AML-193 (cell line): ENCODE measurements around the gene KIF1A.

Experiments
- DNase-seq, 2 experiments: peaks; one replicate each; lab custom pipeline; 2025; lab: John Stamatoyannopoulos, UW

KIF1A gene

DNA sequence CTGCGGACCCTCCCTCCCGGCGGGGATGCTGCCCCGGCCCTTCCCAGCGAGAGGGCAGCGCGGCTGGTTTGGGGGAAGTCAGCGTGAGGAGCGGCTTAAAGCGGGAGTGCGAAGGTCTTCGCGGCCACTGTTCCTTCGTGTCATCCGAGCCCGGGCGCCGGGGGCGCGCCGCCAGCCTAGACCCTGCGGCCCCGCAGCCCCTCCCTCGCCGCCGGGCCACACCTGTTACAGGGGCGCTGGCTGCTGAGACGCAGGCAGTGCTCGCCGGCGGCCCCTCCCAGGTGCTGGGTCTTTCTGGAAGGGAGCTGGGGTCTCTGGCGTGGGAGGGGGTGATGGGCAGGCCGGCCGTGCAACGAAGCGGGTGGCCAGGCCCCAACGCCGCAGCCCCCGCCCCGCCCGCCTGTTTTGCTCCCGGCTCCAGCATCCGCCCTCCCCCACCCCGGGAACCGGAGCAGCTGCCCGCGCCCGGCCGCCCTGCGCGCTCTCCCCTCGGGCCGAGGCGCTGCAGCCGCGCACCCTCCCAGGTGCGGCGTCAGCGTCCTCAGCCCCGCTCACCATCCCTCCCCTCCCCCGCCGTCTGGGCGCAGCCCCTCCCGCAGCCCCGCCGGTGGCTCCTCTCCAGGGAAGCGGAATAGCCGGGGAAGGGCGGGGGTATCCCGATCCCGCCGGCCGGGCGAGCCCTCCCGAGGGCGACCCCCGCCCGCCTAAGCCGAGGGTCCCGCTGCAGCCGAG is 727 bp downstream of the KIF1A start:
- DNase-seq = no peak

DNA sequence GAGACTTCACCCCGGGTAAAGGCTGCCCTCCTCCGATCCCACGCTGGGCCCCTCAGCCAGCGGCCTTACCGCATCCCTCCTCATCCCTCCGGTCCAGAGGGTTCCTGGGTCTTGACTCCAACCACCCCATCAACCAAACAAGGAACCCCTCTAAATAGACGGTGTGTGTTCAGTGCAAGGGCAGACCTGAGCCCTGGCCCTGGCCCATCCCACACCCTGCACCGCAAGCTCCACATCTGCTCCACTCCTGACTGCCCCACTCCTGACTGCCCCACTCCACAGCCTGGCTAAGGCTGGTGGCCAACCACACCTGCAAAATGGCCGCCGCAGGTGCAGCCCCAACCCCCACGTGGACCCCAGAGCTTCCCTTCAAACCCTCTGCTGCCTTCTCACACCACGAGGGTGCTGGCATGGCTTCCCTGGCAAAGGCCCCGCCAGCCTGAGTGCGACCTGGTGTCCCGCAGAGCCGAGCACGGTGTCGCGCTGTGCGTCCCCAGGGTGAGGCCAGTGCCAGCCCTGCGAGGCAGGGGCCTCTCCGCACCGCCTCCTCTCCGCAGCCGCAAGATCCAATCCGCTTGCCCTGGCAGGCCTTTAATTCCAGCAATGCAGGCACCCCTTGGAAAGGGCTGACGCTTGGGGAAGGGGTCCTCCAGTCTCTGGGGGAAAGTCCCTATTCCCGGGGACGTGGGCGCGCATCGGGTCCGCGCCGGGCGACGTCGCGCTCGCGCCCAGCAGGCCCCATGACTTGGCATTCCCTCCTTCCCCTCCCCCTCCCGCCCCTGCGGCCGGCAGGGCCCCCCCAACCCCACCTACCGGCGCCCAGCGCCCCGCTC is 1.5 kb downstream of the KIF1A start:
- no peak for DNase-seq

DNA sequence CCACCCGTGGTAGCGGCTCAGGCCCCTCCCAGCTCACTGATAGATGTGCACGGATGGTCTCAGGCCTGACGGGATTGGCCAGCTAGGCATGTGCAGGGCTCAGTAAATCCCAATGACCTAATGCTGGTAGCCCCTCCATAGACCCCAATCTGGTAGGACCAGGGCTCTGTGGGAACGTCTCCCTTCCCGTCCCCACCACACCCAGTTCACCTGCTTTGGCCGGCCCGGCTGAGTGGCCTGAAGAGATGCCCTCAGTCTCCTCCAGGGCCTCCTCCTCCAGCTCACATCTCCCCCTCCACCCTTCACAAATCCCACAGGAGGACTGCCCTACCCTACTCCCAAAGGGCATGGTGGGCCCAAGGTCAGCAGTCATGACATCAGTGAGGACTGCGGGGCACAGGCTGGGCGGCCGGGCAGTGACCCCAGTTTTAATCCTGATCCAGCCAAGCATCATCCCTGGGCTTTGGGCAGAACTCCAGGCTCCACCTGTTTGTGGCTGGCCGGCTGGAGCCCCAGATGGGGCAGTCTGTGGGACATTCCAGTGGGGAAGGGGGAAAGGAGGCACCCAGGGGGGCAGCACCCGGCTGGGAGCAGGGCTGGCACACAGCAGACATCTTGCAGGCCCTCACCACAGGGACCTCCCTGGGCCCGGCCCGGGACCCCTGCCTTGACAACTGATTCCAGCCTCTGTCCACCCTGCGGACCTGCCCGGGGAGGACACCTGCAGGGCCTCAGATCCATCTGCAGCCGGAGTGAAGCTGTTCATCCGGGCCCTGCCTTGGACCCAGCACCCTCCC is 2.3 kb downstream of the KIF1A start:
- DNase-seq = no peak

DNA sequence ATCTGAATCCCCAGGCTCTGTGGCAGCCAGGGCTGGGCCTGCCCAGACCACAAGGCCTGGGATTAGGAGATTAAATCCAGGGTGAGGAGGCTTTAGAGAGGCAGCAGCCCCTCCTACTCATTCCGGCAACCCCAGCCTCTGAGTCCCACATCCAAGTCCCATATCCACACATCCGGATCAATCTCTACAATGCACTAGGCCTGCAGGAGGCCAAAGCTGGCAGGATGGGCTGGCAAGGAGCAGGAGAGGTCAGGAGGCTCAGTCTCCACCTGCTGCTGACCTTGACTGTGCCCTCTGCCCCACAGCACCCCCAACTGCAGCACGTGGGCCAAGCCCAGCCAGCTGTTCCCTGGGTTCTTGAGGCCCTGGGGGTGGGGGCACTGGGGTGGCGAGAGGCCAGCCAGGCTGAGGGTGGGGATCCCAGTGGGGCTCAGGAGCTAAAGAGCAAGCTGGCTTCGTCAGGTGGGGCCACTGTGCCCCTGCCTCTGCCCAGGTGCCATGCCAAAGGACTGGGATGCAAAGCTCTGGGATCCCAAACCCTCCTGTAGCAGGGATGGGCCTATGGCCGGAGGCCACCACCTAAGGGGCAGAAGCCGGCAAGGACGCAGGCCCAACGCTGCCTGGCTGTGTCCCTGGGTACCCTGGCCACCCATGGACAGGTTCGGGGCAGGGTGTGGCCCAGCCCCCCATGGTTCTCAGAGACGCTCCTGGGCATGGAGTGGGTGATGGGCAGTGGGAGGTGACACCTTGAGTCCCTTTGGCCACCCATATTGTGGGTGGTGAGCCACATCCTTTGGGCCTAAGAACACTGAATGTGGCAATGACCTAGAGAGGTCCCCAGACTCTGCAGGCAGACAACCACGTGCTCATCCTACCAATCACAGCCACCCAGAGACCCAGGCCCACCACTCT is 3.2 kb downstream of the KIF1A start:
- no peak for DNase-seq

DNA sequence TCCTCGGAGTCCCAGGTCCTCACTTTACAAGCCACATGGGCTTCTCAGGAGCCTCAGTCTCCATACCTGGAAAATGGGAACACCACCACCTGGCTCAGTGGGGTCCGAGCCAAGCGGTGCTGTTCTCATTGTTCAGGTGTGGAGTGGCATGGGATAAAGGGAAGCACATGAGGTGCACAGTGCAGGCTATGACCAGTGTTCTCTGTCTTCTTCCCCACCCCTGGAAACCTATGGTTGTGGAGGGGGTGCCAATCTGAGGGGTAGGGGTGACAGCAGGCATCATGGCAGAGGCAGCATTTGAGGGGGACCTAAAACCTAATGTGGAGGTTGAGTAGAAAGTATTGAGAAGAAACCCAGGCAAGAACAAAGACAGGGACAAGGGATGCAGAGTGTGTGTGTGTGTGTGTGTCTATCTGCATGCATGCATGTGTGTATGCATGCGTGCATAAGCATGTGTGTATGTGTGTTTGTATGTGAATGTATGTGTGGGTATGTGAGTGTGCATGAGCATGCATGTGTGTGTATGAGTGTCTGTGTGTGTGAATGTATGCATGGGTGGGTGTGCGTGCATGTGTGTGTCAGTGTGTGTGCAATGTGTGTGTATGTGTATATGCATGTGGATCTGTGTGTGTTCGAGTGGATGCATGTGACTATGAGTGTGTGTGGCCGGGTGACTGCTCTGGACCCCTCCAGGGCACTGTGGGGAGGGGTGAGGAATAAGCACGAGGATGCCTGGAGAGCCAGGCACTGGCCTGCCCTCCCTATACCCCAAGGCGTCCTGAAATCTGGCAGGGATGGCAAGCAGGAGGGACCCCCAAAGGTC is 4.0 kb downstream of the KIF1A start:
- no peak for DNase-seq

DNA sequence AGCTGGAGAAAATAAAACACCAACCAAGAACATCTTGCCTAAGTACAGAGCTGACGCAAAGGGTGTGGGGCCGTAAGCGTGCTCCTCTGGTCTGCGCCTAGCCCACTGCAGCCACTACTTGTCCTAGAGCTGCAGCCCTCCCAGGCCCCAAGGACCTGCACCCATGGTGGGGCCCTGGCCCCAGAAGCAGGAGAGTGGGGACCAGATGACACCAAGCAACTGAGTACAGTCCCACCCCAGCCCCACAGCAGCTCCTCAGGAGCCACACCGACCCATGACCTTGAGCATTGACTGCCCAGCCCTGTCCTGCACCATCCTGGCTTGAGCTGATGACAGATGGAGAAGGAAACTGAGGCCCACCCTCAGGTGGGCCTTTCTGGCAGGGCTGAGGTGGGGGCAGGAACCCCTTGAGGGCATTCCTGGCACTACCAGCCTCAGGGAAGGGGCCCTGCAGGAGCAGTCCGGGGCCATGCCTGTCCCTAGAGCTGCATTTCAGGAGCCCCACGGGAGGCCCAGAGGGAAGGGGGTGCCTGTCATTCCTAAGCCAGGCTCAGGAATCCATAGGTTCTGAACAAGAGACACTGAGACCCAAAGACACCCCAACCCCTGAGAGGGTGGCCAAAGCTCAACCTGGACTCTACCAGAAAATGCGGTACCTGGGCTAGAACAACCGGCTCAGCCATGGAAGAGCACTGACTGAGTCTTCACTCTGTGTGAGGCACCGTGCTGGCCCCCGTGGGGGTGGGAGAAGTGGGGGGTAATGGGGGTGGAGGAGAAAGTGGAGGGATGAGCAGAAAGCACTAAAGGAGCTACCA is 4.9 kb downstream of the KIF1A start:
- no peak for DNase-seq

DNA sequence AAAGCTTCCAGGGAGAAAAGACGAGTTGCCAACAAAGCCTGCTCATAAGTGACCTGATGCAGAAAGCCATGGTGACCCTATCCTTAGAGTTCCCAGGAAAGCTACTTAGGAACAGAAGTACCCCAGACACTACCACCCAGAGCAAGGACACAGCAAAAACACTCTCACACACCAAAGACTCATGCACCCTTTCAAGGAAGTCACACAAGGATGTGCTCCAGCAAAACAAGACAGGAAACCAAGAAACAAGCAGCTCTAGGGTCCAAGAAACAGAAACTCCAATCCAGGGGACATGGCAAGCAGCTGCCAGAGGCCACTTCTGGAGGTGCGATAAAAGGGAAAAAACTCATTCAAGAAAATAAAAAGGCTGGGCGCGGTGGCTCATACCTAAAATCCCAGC is 5.7 kb downstream of the KIF1A start:
- DNase-seq = no peak

DNA sequence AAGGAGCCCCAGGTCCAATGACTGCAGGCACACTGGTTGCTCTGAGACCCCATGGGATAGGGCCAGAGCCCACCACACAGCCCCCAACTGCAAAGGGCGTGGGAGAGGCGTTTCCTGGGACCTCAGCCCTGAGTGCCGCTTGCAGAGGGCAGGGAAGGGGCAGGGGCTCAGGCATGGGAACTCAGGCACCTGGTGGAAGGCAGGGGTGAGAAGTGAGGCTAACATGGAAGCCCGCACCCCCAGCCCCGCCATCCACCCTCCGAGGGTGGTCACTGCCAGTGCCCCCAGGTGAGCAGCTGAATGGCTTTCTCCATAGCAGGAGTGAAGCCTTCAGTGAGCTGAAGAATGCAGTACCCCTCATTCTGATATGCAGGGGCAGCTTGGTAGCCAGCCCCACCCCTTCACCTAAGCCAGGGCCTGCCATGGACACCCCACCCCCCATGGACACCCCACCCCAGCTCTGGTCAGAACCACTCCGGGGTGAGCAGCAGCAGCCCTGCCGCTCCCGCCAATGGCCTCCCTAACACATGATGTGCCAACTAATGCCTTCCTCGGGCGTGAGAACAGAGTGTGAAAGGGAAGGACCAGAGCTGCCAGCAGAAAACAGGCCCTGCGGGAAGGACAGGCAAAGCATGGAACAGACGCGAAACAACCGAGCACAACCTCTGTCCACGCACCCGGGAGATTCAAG is 6.6 kb downstream of the KIF1A start:
- no peak for DNase-seq

DNA sequence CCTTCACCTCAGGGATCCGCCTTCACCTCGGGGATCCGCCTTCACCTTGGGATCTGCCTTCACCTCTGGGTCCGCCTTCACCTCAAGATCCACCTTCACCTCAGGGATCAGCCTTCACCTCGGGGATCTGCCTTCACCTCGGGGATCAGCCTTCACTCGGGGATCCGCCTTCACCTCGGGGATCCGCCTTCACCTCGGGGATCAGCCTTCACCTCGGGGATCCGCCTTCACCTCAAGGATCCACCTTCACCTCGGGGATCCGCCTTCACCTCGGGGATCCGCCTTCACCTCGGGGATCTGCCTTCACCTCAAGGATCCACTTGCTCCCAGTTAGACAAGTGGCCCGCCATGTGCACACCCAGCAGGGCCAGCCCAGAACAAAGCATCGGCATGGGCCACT is 7.3 kb downstream of the KIF1A start:
- DNase-seq = no peak

DNA sequence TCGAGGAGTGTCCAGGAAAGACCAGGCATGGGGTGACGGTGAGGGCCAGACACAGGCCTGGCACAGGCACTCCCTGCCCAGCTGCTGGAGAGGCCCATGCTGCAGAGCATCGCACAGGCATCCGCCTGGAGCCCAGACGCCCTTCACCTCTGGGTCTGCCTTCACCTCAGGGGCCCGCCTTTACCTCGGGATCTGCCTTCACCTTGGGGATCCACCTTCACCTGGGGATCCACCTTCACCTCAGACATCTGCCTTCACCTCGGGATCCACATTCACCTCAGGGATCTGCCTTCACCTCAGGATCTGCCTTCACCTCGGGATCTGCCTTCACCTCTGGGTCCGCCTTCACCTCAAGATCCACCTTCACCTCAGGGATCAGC is 7.7 kb downstream of the KIF1A start:
- DNase-seq = no peak

DNA sequence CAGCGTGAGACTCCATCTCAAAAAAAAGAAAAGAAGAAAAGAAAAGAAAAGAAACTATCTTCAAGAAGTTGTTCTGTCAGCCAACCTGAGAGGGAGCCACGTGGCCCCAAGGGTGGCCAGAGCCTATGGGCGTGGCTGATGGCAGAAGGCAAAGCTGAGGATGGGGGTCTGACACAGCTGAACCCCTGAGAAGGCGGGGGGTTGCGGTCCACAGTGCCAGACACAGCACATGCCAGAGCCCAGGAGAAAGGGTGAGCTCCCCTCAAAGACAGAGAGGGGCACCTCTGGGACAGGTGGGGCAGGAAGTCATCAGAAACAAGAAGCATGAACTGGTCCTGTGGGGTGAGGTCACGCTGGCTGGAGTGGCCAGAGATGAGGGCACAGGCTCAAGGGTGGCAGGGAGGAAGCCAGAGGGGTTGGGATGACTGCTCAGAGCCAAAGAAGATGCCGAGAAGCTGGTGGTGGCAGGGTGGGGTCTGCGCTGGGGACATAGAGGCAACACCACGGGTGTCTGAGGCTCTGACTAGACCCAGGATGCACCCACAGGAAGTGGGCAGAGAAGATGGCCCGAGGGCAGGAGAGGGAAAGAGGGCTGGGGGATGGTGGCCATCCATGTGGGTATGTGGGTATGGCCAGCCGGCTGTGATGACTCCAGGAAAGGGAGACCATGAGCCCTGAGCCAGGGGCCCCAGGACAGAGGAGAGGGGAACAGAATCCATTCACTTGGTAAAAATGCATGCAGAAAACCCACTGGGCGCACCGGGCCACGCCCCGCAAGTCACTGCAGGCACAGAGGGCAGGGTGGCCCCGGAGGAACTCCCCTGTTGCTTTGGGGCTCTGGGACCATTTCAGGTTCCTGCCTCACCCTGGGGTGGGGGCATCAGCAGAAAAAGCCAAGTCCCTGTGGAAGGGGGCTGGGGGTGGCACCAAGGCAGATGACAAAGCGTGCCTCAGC is 8.4 kb downstream of the KIF1A start:
- no peak for DNase-seq

DNA sequence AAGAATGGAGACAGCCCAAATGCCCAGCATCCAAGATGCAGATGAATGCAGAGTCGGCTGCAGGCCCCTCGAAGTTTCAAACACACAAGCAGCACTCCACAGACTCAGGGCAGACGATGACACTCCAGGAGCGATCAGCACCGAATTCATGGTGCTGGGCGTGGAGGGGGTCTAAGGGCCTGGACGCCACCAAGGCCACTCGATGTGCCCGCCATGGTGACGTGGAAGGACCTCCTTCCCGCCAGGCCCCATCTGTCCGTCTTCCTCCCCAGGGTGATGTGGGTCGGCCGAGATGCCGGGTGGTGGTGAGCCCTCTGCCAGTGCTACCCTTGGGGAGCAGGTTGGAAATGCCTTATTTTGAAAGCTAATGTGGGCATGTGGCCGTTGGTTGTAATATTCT is 9.4 kb downstream of the KIF1A start:
- DNase-seq = no peak

DNA sequence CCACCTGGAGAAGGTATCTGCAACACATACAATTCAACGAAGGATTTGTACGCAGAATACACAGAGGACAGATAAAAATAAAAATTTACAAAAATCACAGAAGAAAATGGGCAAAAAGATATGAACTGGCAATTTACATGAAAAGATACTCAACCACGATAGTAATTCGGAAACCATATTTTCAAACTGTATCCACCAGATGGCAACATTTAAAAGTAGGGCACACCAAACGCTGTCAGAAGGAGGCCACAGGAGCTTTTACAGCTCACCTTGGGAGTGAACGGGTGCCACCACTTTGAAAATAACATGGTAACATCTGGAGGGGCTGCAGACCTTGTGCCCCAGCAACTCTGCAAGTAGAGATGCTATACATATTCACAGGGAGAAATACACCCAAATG is 9.8 kb downstream of the KIF1A start:
- DNase-seq = no peak

DNA sequence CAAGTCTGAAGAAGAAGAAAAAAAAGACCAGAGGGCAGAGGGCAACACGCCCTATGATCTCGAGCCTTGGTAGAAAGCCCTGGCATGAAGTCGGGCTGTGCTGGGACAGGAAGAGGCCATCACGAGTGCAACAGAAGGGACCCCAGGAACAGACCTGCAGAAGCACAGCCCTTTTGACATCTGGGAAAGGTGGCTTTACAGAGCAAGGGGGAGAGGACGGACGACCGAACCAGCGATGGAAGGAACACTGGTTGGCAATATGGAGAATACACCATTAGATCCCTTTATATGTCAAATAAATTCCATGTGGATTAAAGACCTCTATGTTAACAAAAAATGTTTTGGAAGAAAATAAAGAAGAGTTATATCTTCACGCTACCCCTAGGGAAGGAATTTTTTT is 10.7 kb downstream of the KIF1A start:
- no peak for DNase-seq

DNA sequence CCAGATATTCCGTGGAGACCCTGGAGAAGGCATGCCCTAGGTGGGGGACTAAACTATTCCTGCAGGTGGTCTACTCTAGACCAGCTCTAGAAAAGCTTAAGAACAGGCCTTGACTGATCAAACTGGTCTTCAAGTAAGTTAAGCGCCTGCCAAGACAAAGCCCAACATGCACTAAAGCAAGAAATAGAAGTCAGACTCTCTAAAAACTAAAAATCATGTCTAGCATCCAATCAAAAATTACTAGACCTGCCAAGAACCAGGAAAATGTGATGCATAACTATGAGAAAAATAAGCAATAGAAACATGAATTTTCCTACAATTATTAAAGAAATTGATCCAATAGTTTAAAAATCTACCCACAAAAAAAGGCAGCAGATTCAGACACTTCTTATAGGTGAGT is 13.6 kb downstream of the KIF1A start:
- DNase-seq = no peak

DNA sequence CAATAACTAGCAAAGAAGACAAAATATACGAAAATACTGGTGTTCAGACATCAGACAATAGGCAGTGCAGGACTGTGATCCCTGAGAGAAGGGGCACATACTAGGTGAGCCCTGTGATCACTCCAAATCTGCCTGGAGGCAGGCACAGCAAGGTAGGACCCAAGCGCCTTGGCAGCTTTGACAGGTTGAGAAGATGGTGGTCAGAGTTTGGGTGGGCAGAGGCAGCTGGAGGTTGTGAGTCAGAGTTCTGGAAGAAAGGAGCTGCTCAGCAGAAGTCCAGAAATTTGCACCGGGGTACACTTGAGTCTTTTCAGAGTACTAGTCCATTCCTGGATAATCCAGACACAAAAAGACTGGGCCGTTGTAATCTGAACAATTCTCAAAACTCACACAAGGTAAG is 14.0 kb downstream of the KIF1A start:
- DNase-seq = no peak

DNA sequence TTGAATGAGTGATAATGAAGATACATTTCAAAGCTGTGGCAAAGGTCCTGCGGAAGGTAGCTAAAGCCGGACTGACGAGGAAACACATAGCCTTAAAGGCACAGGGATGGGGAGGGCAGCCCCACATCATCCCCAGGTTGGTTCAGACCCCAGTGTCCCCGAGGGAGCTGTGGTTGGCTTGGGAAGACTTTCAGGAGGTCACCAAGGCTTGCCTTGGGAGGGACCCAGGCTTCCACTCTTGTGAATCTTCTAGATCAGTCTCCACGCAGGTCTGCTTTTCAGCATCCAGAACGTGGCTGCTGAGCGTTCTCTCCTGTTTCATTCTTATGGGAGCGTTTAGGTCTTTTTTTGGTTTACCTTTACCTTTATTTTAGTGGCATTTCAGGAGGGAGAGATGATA is 16.8 kb downstream of the KIF1A start:
- no peak for DNase-seq
